ENCODE results near the gene MMP14.
A peak's percentile ranks its signal among the peaks of the same experiment; 100 is the strongest.
"Not testable (repeated sequence)": the region's sequence is repeated elsewhere in the genome, so short reads cannot be mapped to it uniquely, and the experiment has no call there.

MMP14 gene

GRCh38 chr14:22819151-22819988 lies 17.0 kb upstream of the MMP14 start:
- H4K20me1 ChIP-seq, result no peaks in the 10 kb centered on the region
- peak overlapping the region; percentile 24 to 83 (median 58); a peak in 20 of 22 replicates for H3K9ac ChIP-seq
- no peak for TF ChIP-seq Cebpa-rat (IDR thresholded peaks at IDR 0.05)
- H3K4me1 ChIP-seq, result peaks cover 61 to 97% (median 86%) of the 10 kb centered on the region in 10 experiments
- peak overlapping the region in 8 of 10 experiments; percentile 7 to 64 (median 54); a peak in 13 of 20 replicates for H3K4me3 ChIP-seq
- peak overlapping the region; percentile 10 to 85 (median 65); a peak in 19 of 22 replicates for H3K27ac ChIP-seq
- no peaks in the 10 kb centered on the region; a peak in 1 of 22 replicates for H3K27me3 ChIP-seq
- H3K9me3 ChIP-seq (replicated peaks in 1 of 11), result no peaks in the 10 kb centered on the region
- H3K36me3 ChIP-seq, result no peaks in the 10 kb centered on the region
- H3K4me2 ChIP-seq, result peak overlapping the region; percentile 61 to 98 (median 91)

GRCh38 chr14:22820731-22821130 lies 15.7 kb upstream of the MMP14 start:
- Histone ChIP-seq H3K4me2 (peak overlapping the region in 10 of 11 experiments; percentile 7 to 98 (median 92); a peak in 14 of 22 replicates), H3K4me3 (no peak overlapping the region), H3K9me3 (replicated peaks in 1 of 11) (no peaks in the 10 kb centered on the region), H4K20me1 (no peaks in the 10 kb centered on the region), H3K4me1 (peaks cover 61 to 97% (median 85%) of the 10 kb centered on the region in 10 experiments), H3K36me3 (no peaks in the 10 kb centered on the region), H3K27me3 (no peaks in the 10 kb centered on the region; a peak in 1 of 22 replicates), H3K9ac (no peak overlapping the region), H3K27ac (0 out of 22 replicates have a peak overlapping the region, but pooled peaks of 1 of the 11 experiments have one; percentile 45)
- TF ChIP-seq Cebpa-rat (IDR thresholded peaks at IDR 0.05), result no peak

- Histone ChIP-seq H3K36me3 (no peaks in the 10 kb centered on the region), H3K27me3 (no peaks in the 10 kb centered on the region), H3K9me3 (replicated peaks in 1 of 11) (no peaks in the 10 kb centered on the region), H3K4me3 (no peak overlapping the region), H4K20me1 (no peaks in the 10 kb centered on the region), H3K9ac (no peak overlapping the region; a peak in 2 of 22 replicates), H3K27ac (peak overlapping the region in 8 of 11 experiments; percentile 17 to 82 (median 74); a peak in 10 of 22 replicates), H3K4me2 (peak overlapping the region in 8 of 11 experiments; percentile 8 to 98 (median 88); a peak in 11 of 22 replicates), H3K4me1 (peaks cover 56 to 96% (median 79%) of the 10 kb centered on the region in 10 experiments)
- TF ChIP-seq Cebpa-rat (IDR thresholded peaks at IDR 0.05), result no peak
These were observed 15.0 kb upstream of the MMP14 start for GRCh38 chr14:22821193-22822015.

DNA sequence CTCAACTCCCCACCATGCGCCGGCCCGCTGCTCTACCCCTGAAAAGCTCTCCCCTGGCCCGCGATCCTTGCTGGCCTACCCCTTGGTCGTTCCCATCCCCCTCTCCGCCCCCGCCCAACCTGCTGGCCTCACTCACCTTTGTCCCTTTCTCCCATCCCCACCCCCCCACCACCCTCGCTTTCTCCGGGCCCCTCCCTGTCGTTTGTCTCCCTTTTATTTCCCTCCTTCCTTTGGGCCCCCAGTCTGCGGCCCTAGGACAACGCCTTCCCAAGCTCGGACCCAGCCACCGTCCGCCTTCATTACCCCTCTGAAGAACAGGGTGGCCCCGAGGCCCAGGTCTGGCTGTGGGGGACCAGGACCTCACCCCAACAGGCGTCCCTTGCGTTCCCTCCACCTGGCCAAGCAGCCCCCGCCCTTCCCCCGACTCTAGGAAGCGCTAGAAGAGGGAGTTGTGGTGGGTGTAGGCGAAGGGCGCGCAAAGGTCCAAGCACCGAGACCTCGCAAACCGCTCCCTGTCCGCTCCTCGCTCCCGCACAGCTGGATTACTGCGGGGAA lies 14.3 kb upstream of the MMP14 start:
- H3K4me1 ChIP-seq, result peaks cover 56 to 90% (median 74%) of the 10 kb centered on the region in 10 experiments
- H3K27ac ChIP-seq, result peak overlapping the region; percentile 58 to 83 (median 74); a peak in 20 of 22 replicates
- peak overlapping the region in 5 of 10 experiments; percentile 24 to 54 (median 46); a peak in 7 of 20 replicates for H3K4me3 ChIP-seq
- peak overlapping the region; percentile 35 to 70 (median 61); a peak in 18 of 22 replicates for H3K9ac ChIP-seq
- no peak for TF ChIP-seq Cebpa-rat (IDR thresholded peaks at IDR 0.05)
- H3K4me2 ChIP-seq, result peak overlapping the region; percentile 59 to 98 (median 77); a peak in 21 of 22 replicates
- H4K20me1 ChIP-seq, result no peaks in the 10 kb centered on the region
- H3K9me3 ChIP-seq (replicated peaks in 1 of 11), result no peaks in the 10 kb centered on the region
- H3K27me3 ChIP-seq, result no peaks in the 10 kb centered on the region
- H3K36me3 ChIP-seq, result no peaks in the 10 kb centered on the region

DNA sequence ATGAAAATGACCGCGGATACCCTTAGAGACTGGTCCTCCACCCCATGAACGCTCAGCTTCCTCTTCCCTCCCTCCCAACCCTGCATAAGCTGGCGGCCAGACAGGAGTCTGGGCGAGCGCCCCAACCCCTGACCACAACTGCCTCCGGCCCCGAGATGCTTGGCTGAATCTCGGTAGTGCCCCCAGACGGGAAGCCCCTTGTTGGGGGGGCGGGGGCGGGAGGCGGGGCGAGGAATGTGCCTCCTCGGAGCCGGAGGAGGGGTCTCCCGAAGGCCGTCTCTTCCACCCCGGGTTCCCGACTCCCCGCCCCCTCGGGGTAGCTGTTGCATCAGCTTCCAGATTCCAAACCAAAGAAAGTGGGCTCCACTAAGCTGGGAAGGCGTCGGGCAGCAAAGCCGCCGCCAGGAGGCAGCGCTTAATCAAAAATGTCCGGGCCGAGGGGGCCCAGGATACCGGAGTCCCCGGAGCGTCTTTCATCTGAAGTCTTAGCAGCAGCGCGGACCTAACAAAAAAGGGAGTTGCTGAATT lies 13.8 kb upstream of the MMP14 start:
- Histone ChIP-seq H3K4me3 (peak overlapping the region in 9 of 10 experiments; percentile 10 to 54 (median 46); a peak in 16 of 20 replicates), H3K27ac (peak overlapping the region; percentile 58 to 83 (median 76); a peak in 21 of 22 replicates)

DNA sequence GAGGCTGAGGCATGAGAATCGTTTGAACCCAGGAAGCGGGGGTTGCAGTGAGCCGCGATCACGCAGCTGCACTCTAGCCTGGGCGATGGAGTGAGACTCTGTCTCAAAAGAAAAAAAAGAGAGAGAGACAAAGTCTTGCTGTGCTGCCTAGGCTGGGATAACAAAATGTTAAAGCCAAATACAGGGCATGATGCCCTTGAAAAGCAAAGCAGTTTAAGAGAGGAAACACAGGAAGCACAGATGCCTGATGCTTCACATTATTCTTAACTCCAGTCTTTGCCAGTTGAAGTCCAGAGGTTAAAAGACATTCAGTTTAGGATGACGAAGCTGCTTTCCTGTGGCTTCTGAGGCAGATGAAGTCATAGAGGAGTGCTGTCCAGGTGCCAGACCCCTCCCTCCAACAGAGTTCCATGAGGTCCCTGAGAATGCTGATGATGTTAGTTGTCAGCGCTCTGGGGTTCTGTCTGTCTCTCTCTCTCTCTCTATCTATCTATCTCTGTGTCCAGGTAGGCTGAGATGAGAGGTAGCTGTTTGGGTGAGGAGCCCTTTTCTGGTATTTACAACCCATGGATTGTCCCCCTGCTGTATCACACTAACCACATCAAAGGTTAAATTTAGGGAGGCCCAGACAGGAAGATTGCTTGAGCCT lies 11.6 kb upstream of the MMP14 start:
- Histone ChIP-seq H3K4me2 (peak overlapping the region; percentile 61 to 98 (median 77)), H4K20me1 (no peaks in the 10 kb centered on the region), H3K4me3 (0 out of 20 replicates have a peak overlapping the region, but pooled peaks of 2 of the 10 experiments have one; percentile 1 to 25), H3K27me3 (no peaks in the 10 kb centered on the region), H3K9ac (peak overlapping the region in 10 of 11 experiments; percentile 21 to 73 (median 63); a peak in 18 of 22 replicates), H3K36me3 (no peaks in the 10 kb centered on the region), H3K4me1 (peaks cover 52 to 72% (median 61%) of the 10 kb centered on the region in 10 experiments), H3K27ac (peak overlapping the region in 10 of 11 experiments; percentile 68 to 83 (median 76); a peak in 21 of 22 replicates), H3K9me3 (replicated peaks in 1 of 11) (no peaks in the 10 kb centered on the region)
- TF ChIP-seq Cebpa-rat (IDR thresholded peaks at IDR 0.05), result no peak

More for the DNA sequence above, 13.8 kb upstream of the MMP14 start:
- TF ChIP-seq Cebpa-rat (IDR thresholded peaks at IDR 0.05), result no peak
- Histone ChIP-seq H3K27me3 (no peaks in the 10 kb centered on the region), H3K9me3 (replicated peaks in 1 of 11) (no peaks in the 10 kb centered on the region), H3K9ac (peak overlapping the region; percentile 51 to 70 (median 61); a peak in 20 of 22 replicates), H3K4me1 (peaks cover 56 to 86% (median 71%) of the 10 kb centered on the region in 10 experiments), H3K36me3 (no peaks in the 10 kb centered on the region), H3K4me2 (peak overlapping the region; percentile 61 to 98 (median 82)), H4K20me1 (no peaks in the 10 kb centered on the region)

GRCh38 chr14:22829076-22829660 lies 7.2 kb upstream of the MMP14 start:
- H3K9ac ChIP-seq, result peak overlapping the region; percentile 80 to 93 (median 88); a peak in 21 of 22 replicates
- H3K27me3 ChIP-seq, result peaks cover 0 to 11% (median 4%) of the 10 kb centered on the region in 11 experiments; a peak in 12 of 22 replicates
- H4K20me1 ChIP-seq; H3K9me3 ChIP-seq (replicated peaks in 1 of 11): not testable (repeated sequence)
- peak overlapping the region; percentile 52 to 91 (median 86) for H3K27ac ChIP-seq
- H3K4me1 ChIP-seq, result peaks cover 32 to 51% (median 41%) of the 10 kb centered on the region in 10 experiments
- peaks cover 14 to 31% (median 26%) of the 10 kb centered on the region in 11 experiments for H3K36me3 ChIP-seq
- H3K4me3 ChIP-seq, result peak overlapping the region; percentile 80 to 95 (median 86)
- H3K4me2 ChIP-seq, result peak overlapping the region; percentile 65 to 92 (median 86)
